Right cardiac atrium (tissue), 5 donors: ENCODE results near the gene TDRD9. TPM values are rescaled to one million over a fixed set of nuclear protein-coding genes. Genes with fewer than 3 reads are reported as not detected.

Experiments used
- ATAC-seq, 2 donors: fragments of 200-7000 bp; cut with Tn5 transposase; one replicate each; pipeline versions ENCODE4 v1.8.0 to v1.9.1; 2020; ENCODE audit warnings: moderate library complexity in 2 of 2, mild to moderate bottlenecking in 1 of 2
- DNase-seq, 3 donors: peaks; one replicate each; pipeline ENCODE4 v3.0.0-alpha.2; 2020
- H3K27ac ChIP-seq: one replicate; pipeline ENCODE4 v1.5.1; 2013; ENCODE audit warnings: mild to moderate bottlenecking, low read length, control low read depth, moderate library complexity
- H3K27me3 ChIP-seq: one replicate; pipeline ENCODE4 v1.6.1; 2013; ENCODE audit not compliant: control insufficient read depth, insufficient read depth
- H3K4me1 ChIP-seq: one replicate; pipeline ENCODE4 v1.6.1; 2013; ENCODE audit warnings: low read length; ENCODE audit not compliant: control insufficient read depth, insufficient read depth
- H3K4me3 ChIP-seq: one replicate; pipeline ENCODE4 v1.5.1; 2013; ENCODE audit warnings: low read length, control low read depth
- H3K9me3 ChIP-seq: one replicate; pipeline ENCODE4 v1.6.1; 2013; ENCODE audit warnings: low read length; ENCODE audit not compliant: control insufficient read depth
- WGBS: extraction: QIAGEN DNeasy Blood & Tissue Kit; methylation state at CpG from one replicate; pipeline ENCODE4 v1.1.7; 2013; 5-methylcytosine and 5-hydroxymethylcytosine counted together
- intact Hi-C, 4 donors: fragments of 100-400 bp; cut with DNase I; formaldehyde crosslinking; loops; one replicate each; pipeline versions ENCODE4 v1.11.0 to v1.14.0; 2022 to 2023
- polyA plus RNA-seq: library from polyadenylated mRNA; stranded (reverse); fragments of 200-250 nt; gene quantifications from one replicate; pipeline ENCODE4 v1.2.3, GENCODE V29; 2013
- total RNA-seq, 4 donors: library from RNA; stranded (reverse); fragmentation: NEBNext Ultra II Directional; extraction: Animal tissue kit (Norgen Biotek cat#: 25700); gene quantifications; one replicate each; pipeline ENCODE4 v1.2.1, GENCODE V29; 2021
- donor health status: healthy with polysubstance abuse.
- donor health status: DM: no; HTN: yes; CAD: no.
- donor health status: DM: no; HTN: no; CAD: no.
- donor health status: DM: no; HTN: yes; CAD: no; lungs with severe emphysema.
- donor health status: DM: yes; HTN: yes; CAD: no.

TDRD9 gene
- total and polyA plus RNA-seq, 5 donors = 8.3 to 20.2 (median 10.7) TPM

DNA sequence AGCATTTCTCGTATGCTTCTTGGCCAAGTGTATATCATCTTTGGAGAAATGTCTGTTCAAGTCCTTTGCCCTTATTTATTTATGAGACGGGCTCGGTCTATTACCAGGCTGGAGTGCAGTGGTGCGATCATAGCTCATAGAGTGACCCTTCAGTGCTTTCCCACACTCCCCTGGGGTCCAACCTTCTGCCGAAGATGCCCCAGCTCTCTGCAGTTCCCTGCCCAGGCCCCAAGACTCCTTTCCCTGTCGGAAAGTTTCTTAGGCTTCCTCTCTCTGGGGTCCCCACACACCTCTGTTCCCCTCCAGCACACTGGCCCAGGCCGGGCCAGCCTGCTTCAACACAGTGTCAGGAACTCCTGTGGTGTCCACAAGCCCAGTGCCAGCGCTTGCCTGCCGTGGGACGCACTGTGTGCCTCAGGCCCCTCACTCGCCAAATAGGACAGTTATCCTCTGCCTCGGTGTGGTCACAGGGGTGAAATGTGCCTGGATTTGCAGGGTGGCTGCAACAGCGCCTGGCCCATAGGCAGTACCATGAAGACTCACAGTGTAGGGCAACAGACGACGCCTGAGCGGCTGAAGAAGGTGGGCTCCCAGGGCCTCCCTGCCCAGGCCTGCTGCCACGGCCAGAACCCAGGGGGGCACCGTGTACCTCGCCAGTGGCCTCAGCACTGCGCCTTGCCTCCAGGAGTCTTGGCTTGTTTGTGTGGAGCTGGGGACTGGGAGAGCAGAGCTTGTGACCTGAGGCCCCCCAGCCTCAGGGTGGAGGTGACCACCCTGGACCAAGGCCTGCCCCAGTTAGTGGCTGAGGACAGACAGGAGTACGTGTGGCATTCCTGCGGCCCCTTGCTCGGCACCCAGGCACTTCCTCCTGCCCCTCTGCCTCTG lies 152.4 kb downstream of the TDRD9 start:
- intact Hi-C loops = loop anchor here in 1 of 4 donors (10.0 kb wide), 2 partner anchors 484 to 554 kb away; no protein-coding TSS in a partner anchor
- no peak for ATAC-seq
- Histone ChIP-seq H3K9me3 (no peaks in the 10 kb centered on the region), H3K27ac (no peak overlapping the region), H3K27me3 (no peaks in the 10 kb centered on the region), H3K4me3 (no peak overlapping the region), H3K4me1 (peaks cover 3% of the 10 kb centered on the region)
- DNase-seq = peak in 1 of 3 donors; percentile 53
- 91% methylated on average over 23 of the region's 23 CpGs for WGBS

DNA sequence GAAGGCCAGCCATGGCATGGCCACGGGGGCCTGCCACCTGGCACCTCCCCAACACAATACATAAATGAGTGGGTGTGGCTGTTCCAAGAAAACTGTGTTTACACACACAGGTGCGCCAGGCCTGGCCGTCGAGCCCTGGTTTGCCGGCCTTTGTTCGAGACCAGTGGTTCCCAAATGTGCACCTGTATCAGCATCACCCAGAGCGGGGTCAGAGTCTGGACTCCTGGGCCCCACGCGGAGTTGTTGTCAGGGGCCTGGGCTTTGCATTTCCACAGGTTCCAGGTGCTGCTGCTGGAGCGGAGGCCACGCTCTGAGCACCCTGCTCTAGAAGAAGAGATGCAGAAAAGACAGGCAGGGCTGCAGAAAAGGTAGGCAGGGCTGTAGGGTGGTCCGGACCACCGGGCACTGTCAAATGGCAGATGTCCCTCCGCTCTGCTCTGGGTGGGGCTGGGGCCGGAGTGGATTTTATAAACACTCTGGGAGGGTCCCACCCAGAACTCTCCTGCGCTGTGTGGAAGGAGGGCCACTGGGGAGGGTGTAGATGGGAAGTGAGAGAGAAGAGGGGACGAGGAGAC lies 153.1 kb downstream of the TDRD9 start:
- 88% methylated on average over 17 of the region's 17 CpGs for WGBS
- Histone ChIP-seq H3K27me3 (no peaks in the 10 kb centered on the region), H3K9me3 (no peaks in the 10 kb centered on the region), H3K4me1 (peaks cover 3% of the 10 kb centered on the region), H3K4me3 (no peak overlapping the region), H3K27ac (no peak overlapping the region)
- no peak for DNase-seq
- ATAC-seq = no peak
- intact Hi-C loops = loop anchor here in 1 of 4 donors (10.0 kb wide), 2 partner anchors 483 to 553 kb away; no protein-coding TSS in a partner anchor

DNA sequence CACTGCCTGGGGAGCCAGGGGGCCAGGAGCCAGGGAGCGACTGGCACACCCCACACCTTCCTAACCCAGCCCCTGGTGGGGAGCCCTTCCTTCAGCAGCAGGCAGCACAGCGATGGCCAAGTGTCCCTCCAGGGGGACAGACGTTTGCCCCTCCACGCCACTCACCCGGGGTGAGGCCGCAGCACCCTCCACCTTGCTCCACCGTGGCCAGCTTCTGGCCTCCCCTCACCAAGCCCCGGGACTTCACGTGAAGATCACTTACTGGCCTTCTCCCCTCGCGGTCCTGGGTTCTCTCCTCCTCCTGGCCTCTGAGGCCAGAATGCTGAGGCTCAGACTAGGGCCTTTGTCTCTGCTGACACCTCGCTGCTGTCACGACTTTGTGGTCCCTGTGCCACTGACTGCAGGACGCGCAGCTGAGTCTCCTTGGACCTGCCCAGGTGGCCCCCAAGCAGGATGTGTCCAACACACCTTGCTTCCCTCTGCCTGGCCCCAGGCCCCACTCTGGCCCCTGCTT lies 153.8 kb downstream of the TDRD9 start:
- Histone ChIP-seq H3K9me3 (no peaks in the 10 kb centered on the region), H3K4me1 (peaks cover 3% of the 10 kb centered on the region), H3K4me3 (no peak overlapping the region), H3K27ac (no peak overlapping the region), H3K27me3 (no peaks in the 10 kb centered on the region)
- intact Hi-C loops = loop anchor here in 1 of 4 donors (10.0 kb wide), 2 partner anchors 483 to 553 kb away; no protein-coding TSS in a partner anchor
- peak in 2 of 3 donors; percentile 47 to 60 for DNase-seq
- WGBS = 81% methylated on average over 15 of the region's 15 CpGs
- ATAC-seq = no peak

DNA sequence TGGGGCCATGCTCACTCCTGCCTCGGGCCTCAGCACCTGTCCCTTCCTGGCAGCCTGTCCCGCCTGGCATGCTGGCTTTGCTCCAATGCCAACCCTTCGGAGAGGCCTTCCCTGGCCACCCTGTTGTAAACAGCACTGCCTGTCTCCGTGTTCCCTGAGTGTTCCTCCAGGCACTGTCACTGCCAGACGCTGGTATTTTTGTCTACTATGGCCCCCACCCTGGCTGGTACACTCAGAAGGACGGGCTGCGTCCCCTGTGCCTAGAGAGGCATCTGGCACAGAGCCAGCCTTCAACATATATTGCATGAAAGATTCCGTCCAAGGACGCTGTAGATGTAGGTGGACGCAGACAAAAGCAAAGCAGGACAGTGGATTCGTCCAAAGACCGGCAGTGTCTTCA lies 154.6 kb downstream of the TDRD9 start:
- Histone ChIP-seq H3K9me3 (no peaks in the 10 kb centered on the region), H3K27me3 (no peaks in the 10 kb centered on the region), H3K4me1 (peaks cover 3% of the 10 kb centered on the region), H3K27ac (peak overlapping the region; percentile 27), H3K4me3 (no peak overlapping the region)
- 54% methylated on average over 12 of the region's 12 CpGs for WGBS
- intact Hi-C loops = loop anchor here in 1 of 4 donors (10.0 kb wide), 2 partner anchors 482 to 552 kb away; no protein-coding TSS in a partner anchor
- DNase-seq = peak; percentile 34 to 78 (median 76)
- ATAC-seq = peak; percentile 1 to 16

DNA sequence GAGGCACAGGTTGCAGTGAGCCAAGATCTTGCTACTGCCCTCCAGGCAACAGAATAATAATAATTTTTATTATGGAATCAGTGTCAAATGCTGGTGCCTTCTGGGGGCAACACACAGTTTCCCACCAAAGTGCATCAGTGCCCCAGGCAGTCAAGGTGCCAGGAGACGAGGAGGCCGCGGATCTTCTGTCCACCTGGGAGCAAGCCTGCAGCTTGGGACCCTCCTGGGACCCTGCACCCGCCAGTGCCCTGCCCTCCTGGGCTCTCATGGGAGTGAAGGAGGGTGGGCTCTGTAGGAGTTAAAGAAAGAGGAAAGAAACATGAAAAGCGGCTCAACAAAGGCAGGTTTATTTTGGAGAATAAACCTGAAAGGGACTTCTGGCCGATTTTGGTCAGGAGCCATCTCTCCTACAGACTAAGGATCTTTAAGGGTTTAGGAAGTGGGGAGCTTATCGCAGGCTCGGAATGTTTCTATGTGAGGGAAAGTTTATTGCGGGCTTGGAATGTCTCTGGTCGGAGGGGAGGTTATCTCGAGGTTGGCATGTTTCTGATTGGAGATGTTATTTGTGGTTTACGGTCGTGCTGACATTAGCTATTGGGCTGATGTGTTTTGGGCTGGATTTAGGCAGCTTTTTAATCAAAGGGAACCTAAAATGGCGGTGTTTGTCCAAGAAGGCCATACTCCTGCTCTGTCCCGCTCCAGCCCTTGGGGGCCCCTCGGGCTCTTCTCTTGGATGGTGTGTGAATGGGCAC lies 156.2 kb downstream of the TDRD9 start:
- intact Hi-C loops = loop anchor here in 1 of 4 donors (10.0 kb wide), 2 partner anchors 480 to 550 kb away; no protein-coding TSS in a partner anchor
- 29% methylated on average over 16 of the region's 16 CpGs for WGBS

DNA sequence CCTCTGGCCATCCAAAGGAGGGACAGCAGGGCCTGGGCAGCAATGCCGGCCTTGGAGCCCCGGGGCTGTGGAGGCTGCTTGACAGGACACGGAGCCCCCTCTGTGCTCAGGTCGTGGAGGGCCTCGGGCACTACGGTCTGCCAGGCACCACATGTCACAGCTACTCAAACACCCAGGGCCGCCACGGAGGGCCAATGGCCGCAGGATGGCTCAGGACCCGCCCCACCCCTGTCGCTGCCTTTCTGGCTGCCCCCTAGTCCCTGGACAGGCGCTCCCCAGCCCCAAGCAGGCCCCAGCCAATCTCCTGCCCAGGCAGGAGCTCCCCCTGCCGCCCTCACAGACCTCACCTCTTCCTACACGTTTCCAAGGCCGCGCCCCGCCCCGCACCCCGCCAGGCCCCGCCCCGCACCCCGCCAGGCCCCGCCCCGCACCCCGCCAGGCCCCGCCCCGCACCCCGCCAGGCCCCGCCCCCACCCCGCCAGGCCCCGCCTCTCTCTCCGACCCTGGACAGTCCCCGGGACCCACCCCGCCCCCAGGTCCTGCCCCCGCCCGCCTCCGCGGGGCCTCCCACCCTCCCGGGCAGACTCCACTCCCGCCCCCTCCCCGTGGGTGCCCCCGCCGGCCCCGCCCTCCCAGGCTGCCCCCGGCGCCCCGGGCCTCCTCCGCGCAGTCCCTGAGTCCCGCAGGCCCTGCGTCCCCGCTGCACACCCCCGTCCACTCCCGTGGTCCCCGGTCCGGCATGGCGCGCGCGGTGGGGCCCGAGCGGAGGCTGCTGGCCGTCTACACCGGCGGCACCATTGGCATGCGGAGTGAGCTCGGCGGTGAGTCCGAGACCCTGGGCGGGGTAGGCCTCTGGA lies 157.0 kb downstream of the TDRD9 start, which contains the start of gene ASPG:
TSS of gene ASPG (plus strand) at position 669 of the 857 bp plus-strand sequence. CDS start at position 740, 71 bp downstream.
- no peaks in the 10 kb centered on the region for H3K27me3 ChIP-seq
- H3K4me1 ChIP-seq = peaks cover 5% of the 10 kb centered on the region

More for the DNA sequence above, 156.2 kb downstream of the TDRD9 start:
- H3K27me3 ChIP-seq = no peaks in the 10 kb centered on the region
- H3K4me1 ChIP-seq = peaks cover 5% of the 10 kb centered on the region
- no peaks in the 10 kb centered on the region for H3K9me3 ChIP-seq
- ATAC-seq (no peak), DNase-seq (peak in 1 of 3 donors; percentile 45)
- H3K27ac ChIP-seq = peak overlapping the region; percentile 78
- H3K4me3 ChIP-seq = no peak overlapping the region

DNA sequence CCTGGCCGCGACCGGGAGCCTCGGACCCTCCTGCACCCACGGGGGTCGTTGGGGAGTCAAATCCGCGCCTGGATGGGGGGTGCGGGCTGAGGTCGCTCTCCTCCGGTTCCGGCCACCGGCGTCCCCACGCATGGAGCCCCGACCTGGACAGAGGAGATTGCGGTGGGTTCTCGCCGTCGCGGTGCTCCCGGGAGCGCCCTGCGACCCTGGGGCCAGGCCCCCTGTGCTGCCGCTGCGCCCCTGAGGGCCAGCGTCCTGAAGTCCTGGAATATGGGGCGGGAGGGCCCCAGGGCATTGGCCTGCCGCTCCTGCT lies 157.6 kb downstream of the TDRD9 start:
- Histone ChIP-seq H3K27me3 (no peaks in the 10 kb centered on the region), H3K4me1 (peaks cover 5% of the 10 kb centered on the region), H3K9me3 (no peaks in the 10 kb centered on the region), H3K4me3 (peak overlapping the region; percentile 36), H3K27ac (peak overlapping the region; percentile 58)
- intact Hi-C loops = loop anchor here in 1 of 4 donors (10.0 kb wide), 2 partner anchors 479 to 549 kb away; no protein-coding TSS in a partner anchor
- 20% methylated on average over 29 of the region's 29 CpGs for whole genome bisulfite sequencing
- ATAC-seq = no peak
- DNase-seq = peak in 1 of 3 donors; percentile 64

More for the DNA sequence above, 157.0 kb downstream of the TDRD9 start, which contains the start of gene ASPG:
- DNase-seq = peak; percentile 75 to 87 (median 84)
- H3K4me3 ChIP-seq = peak within 1 kb of the TSS; percentile 36
- no peaks in the 10 kb centered on the region for H3K9me3 ChIP-seq
- WGBS = 10% methylated on average over 70 of the region's 70 CpGs
- intact Hi-C loops = loop anchor here in 1 of 4 donors (10.0 kb wide), 2 partner anchors 480 to 550 kb away; no protein-coding TSS in a partner anchor
- peak within 1 kb of the TSS; percentile 78 for H3K27ac ChIP-seq
- ATAC-seq = peak; percentile 44 to 50

DNA sequence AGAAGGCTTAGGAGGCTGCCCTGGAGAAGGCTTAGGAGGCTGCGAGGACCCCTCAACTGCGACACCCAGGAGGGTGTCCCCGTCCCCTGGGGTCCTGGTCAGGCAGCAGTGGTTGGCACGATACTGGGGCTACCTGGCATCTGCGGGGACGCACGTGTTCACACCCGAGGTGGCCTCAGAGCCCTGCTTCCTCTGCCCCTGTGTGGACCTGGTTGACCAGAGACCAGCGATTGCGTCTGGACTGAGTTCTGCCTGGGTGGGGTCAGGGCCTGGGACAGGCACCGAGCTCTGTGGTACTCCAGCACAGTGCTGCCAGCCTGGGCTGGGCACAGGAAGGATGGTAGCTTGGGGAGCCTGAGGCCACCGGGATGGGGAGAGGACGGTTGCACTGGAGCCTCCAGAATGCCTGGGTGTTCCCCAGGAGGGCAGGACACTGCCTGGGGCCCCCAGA lies 158.0 kb downstream of the TDRD9 start:
- H3K9me3 ChIP-seq = no peaks in the 10 kb centered on the region
- ATAC-seq (peak; percentile 0 to 3), DNase-seq (peak; percentile 22 to 55 (median 52))
- WGBS = 50% methylated on average over 13 of the region's 13 CpGs
- H3K4me3 ChIP-seq = peak overlapping the region; percentile 36
- intact Hi-C loops = loop anchor here in 1 of 4 donors (10.0 kb wide), 2 partner anchors 479 to 549 kb away; no protein-coding TSS in a partner anchor
- H3K4me1 ChIP-seq = peaks cover 5% of the 10 kb centered on the region
- peak overlapping the region; percentile 58 for H3K27ac ChIP-seq
- no peaks in the 10 kb centered on the region for H3K27me3 ChIP-seq

DNA sequence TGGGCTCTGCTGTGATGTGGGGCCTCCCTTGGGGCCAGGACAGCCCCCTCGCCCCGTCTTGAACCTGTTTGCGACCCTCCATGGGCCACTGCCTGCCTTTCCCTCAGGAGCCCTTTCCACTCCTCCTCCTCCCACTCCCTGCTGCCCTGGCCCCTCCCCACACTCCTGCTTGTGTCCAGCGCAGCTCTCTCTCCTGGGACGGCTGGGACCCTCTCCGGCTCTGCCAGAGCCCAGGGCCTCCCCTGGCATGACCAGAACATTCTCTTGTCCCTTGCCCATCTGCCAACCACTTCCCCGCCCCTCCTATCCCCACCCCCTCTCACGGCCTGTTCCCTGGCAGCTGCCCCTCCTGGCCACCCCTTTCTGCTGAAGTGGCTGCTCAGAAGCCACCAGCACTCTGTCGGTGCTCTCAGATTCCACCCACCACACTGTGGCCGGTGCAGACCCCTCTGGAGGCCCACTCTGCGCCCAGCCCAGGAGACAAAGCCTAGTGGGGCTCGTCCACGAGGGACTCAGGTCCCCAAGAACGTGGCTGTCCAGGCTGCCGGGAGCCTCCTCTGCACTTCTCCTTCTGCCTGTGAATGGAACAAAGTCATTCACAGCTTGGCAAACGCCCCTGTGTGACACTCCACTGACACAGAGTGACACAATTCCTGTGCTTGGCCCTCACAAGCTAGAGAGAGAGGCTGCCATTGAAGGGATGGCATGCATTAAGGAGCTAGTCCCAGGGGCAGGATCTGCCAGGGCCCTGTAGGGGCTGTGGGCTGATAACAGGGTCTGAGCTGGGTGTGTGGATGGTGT lies 158.6 kb downstream of the TDRD9 start:
- Histone ChIP-seq H3K27ac (peak overlapping the region; percentile 74), H3K4me1 (peaks cover 5% of the 10 kb centered on the region), H3K27me3 (no peaks in the 10 kb centered on the region), H3K9me3 (no peaks in the 10 kb centered on the region), H3K4me3 (no peak overlapping the region)
- ATAC-seq = peak; percentile 38 to 63
- intact Hi-C loops = loop anchor here in 1 of 4 donors (10.0 kb wide), 2 partner anchors 478 to 548 kb away; no protein-coding TSS in a partner anchor
- peak; percentile 63 to 80 (median 79) for DNase-seq
- 47% methylated on average over 16 of the region's 16 CpGs for WGBS
